DND-41 (cell line): Measurements from ENCODE around the gene HEG1.

Experiments used
- ATAC-seq: fragments of 200-7000 bp; cut with Tn5 transposase; 3 replicates; pipeline ENCODE4 v1.9.1; 2021; ENCODE audit warnings: low read depth; ENCODE audit not compliant: insufficient read depth
- DNase-seq: peaks from one replicate; pipeline ENCODE4 v3.0.0-alpha.2; 2020
- H2AFZ ChIP-seq: 2 replicates; pipeline ENCODE4 v1.6.0; 2012; ENCODE audit warnings: low read depth, low read length
- H3K27ac ChIP-seq: 2 replicates; pipeline ENCODE4 v1.5.1; 2012; ENCODE audit warnings: low read length, inconsistent platforms
- H3K27me3 ChIP-seq: fragments of 200-600 bp; sonication (generic); 2 replicates; pipeline ENCODE4 v1.6.0; 2012; ENCODE audit warnings: low read length, mild to moderate bottlenecking, inconsistent platforms; ENCODE audit not compliant: insufficient read depth, poor library complexity
- H3K36me3 ChIP-seq: 2 replicates; pipeline ENCODE4 v1.5.1; 2012; ENCODE audit warnings: low read length, inconsistent platforms; ENCODE audit not compliant: insufficient read depth
- H3K4me1 ChIP-seq: 2 replicates; pipeline ENCODE4 v1.5.1; 2012; ENCODE audit warnings: mild to moderate bottlenecking, low read length; ENCODE audit not compliant: insufficient read depth
- H3K4me2 ChIP-seq: 2 replicates; pipeline ENCODE4 v1.6.0; 2012; ENCODE audit warnings: mild to moderate bottlenecking, moderate library complexity, low read length, inconsistent platforms; ENCODE audit not compliant: insufficient read depth
- H3K4me3 ChIP-seq, 2 experiments: fragments of 200-600 bp in 1 of 2; shearing (Covaris generic) in 1 of 2; 2 replicates each; pipeline ENCODE4 v1.5.1; 2012 to 2016; ENCODE audit warnings: inconsistent platforms in 2 of 2, low read length in 2 of 2, mild to moderate bottlenecking in 2 of 2, low read depth in 1 of 2, moderate library complexity in 1 of 2
- H3K79me2 ChIP-seq: 2 replicates; pipeline ENCODE4 v1.6.0; 2012; ENCODE audit warnings: low read length, inconsistent platforms; ENCODE audit not compliant: insufficient read depth
- H3K9ac ChIP-seq: 2 replicates; pipeline ENCODE4 v1.6.0; 2012; ENCODE audit warnings: low read depth, mild to moderate bottlenecking, inconsistent platforms, low read length, moderate library complexity
- H3K9me3 ChIP-seq: 2 replicates; pipeline ENCODE4 v1.5.1; 2012; ENCODE audit warnings: low read length, moderate library complexity, mild to moderate bottlenecking, inconsistent platforms; ENCODE audit not compliant: insufficient read depth, severe bottlenecking
- H4K20me1 ChIP-seq: 2 replicates; pipeline ENCODE4 v1.6.0; 2012; ENCODE audit warnings: low read length; ENCODE audit not compliant: insufficient read depth
- CTCF ChIP-seq: IDR thresholded peaks from 2 replicates; pipeline ENCODE4 v1.5.1; 2012; ENCODE audit warnings: borderline replicate concordance, low read length, moderate library complexity, mild to moderate bottlenecking; ENCODE audit not compliant: poor library complexity, severe bottlenecking; ENCODE audit errors: extremely low read depth
- EZH2 ChIP-seq: IDR thresholded peaks from 3 replicates; pipeline ENCODE4 v1.6.1; 2012; ENCODE audit warnings: borderline replicate concordance, low read depth, mild to moderate bottlenecking, moderate library complexity, low read length, inconsistent platforms; ENCODE audit not compliant: severe bottlenecking

HEG1 gene

GRCh38 chr3:125072749-125073389, 17.1 kb upstream of the HEG1 start:
- no peak for DNase-seq
- no peaks in the 10 kb centered on the region; the same call in 1 of the 2 replicates for H4K20me1 ChIP-seq
- no peak overlapping the region for H3K4me3 ChIP-seq
- H3K27me3 ChIP-seq = peaks cover 3% of the 10 kb centered on the region
- no peaks in the 10 kb centered on the region for H3K79me2 ChIP-seq
- TF ChIP-seq CTCF (no peak), EZH2 (no peak)
- ATAC-seq = no peak
- no peaks in the 10 kb centered on the region for H3K9me3 ChIP-seq
- no peak overlapping the region for H2AFZ ChIP-seq
- no peaks in the 10 kb centered on the region for H3K4me1 ChIP-seq
- no peak overlapping the region for H3K4me2 ChIP-seq
- H3K9ac ChIP-seq = no peak overlapping the region
- H3K36me3 ChIP-seq = no peaks in the 10 kb centered on the region
- H3K27ac ChIP-seq = no peak overlapping the region

GRCh38 chr3:125072301-125072700, 16.5 kb upstream of the HEG1 start:
- DNase-seq (no peak), ATAC-seq (no peak)
- Histone ChIP-seq H3K4me3 (no peak overlapping the region), H3K27me3 (peaks cover 3% of the 10 kb centered on the region), H3K79me2 (no peaks in the 10 kb centered on the region), H3K36me3 (no peaks in the 10 kb centered on the region), H3K4me1 (no peaks in the 10 kb centered on the region), H4K20me1 (no peaks in the 10 kb centered on the region; the same call in 1 of the 2 replicates), H2AFZ (no peak overlapping the region), H3K27ac (no peak overlapping the region), H3K9me3 (no peaks in the 10 kb centered on the region), H3K4me2 (no peak overlapping the region), H3K9ac (no peak overlapping the region)
- TF ChIP-seq EZH2 = no peak

GRCh38 chr3:125069968-125070745, 14.4 kb upstream of the HEG1 start:
- H3K27ac ChIP-seq = no peak overlapping the region
- H3K4me1 ChIP-seq = no peaks in the 10 kb centered on the region
- H3K79me2 ChIP-seq = no peaks in the 10 kb centered on the region
- no peaks in the 10 kb centered on the region for H4K20me1 ChIP-seq
- no peak overlapping the region for H3K4me3 ChIP-seq
- no peaks in the 10 kb centered on the region for H3K36me3 ChIP-seq
- H3K9me3 ChIP-seq = no peaks in the 10 kb centered on the region
- ATAC-seq (no peak), DNase-seq (no peak)
- no peak overlapping the region for H2AFZ ChIP-seq
- H3K4me2 ChIP-seq = no peak overlapping the region
- peaks cover 3% of the 10 kb centered on the region for H3K27me3 ChIP-seq
- TF ChIP-seq CTCF = no peak
- TF ChIP-seq EZH2 = no peak
- H3K9ac ChIP-seq = no peak overlapping the region

GRCh38 chr3:125069452-125069851, 13.7 kb upstream of the HEG1 start:
- H3K27me3 ChIP-seq = peaks cover 3% of the 10 kb centered on the region
- DNase-seq (no peak), ATAC-seq (no peak)
- no peaks in the 10 kb centered on the region for H3K4me1 ChIP-seq
- H3K4me2 ChIP-seq = no peak overlapping the region
- no peak overlapping the region for H3K9ac ChIP-seq
- no peaks in the 10 kb centered on the region for H3K9me3 ChIP-seq
- no peaks in the 10 kb centered on the region for H3K36me3 ChIP-seq
- no peak overlapping the region for H3K27ac ChIP-seq
- no peaks in the 10 kb centered on the region for H3K79me2 ChIP-seq
- H4K20me1 ChIP-seq = no peaks in the 10 kb centered on the region
- TF ChIP-seq EZH2 (no peak), CTCF (no peak)
- no peak overlapping the region for H3K4me3 ChIP-seq
- no peak overlapping the region for H2AFZ ChIP-seq
